GM21423 (cell line): ENCODE measurements around the gene EEF1A2.

Experiments
- ATAC-seq: cut with Tn5 transposase; IDR thresholded peaks from one replicate; pipeline ENCODE4 v1.9.1; 2021; ENCODE audit warnings: mild to moderate bottlenecking, moderate library complexity; ENCODE audit not compliant: unreplicated experiment

Gene EEF1A2

GRCh38 chr20:63537525-63538203 is 38.8 kb upstream of the EEF1A2 start:
- peak; percentile 76 for ATAC-seq

- peak; percentile 8 for ATAC-seq
These were observed 38.2 kb upstream of the EEF1A2 start, which contains the start of gene PTK6 for GRCh38 chr20:63536997-63537524. TSS of gene PTK6 (minus strand) at chr20:63537376. CDS start at chr20:63537314, 62 bp downstream.

GRCh38 chr20:63536241-63536977 is 37.5 kb upstream of the EEF1A2 start:
- ATAC-seq: no peak

GRCh38 chr20:63534831-63535651 is 36.2 kb upstream of the EEF1A2 start:
- no peak for ATAC-seq

GRCh38 chr20:63534427-63534830 is 35.5 kb upstream of the EEF1A2 start:
- ATAC-seq: no peak

GRCh38 chr20:63533871-63534393 is 35.0 kb upstream of the EEF1A2 start:
- no peak for ATAC-seq

GRCh38 chr20:63533388-63533787 is 34.5 kb upstream of the EEF1A2 start:
- no peak for ATAC-seq

GRCh38 chr20:63532449-63532971 is 33.6 kb upstream of the EEF1A2 start:
- no peak for ATAC-seq

GRCh38 chr20:63531686-63532448 is 33.0 kb upstream of the EEF1A2 start:
- no peak for ATAC-seq

- no peak for ATAC-seq
These were observed 31.9 kb upstream of the EEF1A2 start for GRCh38 chr20:63530788-63531160.

GRCh38 chr20:63529861-63530787 is 31.2 kb upstream of the EEF1A2 start:
- no peak for ATAC-seq

GRCh38 chr20:63529180-63529860 is 30.4 kb upstream of the EEF1A2 start:
- no peak for ATAC-seq

- ATAC-seq: no peak
These were observed 28.3 kb upstream of the EEF1A2 start for GRCh38 chr20:63527184-63527583.

- ATAC-seq: no peak
These were observed 27.1 kb upstream of the EEF1A2 start for GRCh38 chr20:63525971-63526370.

GRCh38 chr20:63525185-63525584 is 26.3 kb upstream of the EEF1A2 start:
- ATAC-seq: no peak

GRCh38 chr20:63522981-63523611 is 24.2 kb upstream of the EEF1A2 start:
- ATAC-seq: no peak

- no peak for ATAC-seq
These were observed 23.4 kb upstream of the EEF1A2 start for GRCh38 chr20:63522091-63522868.
